ENCODE results near the gene KCNA1.

The KCNA1 gene

GRCh38 chr12:4962539-4963486 is 53.1 kb downstream of the KCNA1 start:
- DNase-seq, result peak; percentile 76
